ENCODE measurements around the gene EFCAB8. TPM values are rescaled to one million over a fixed set of nuclear protein-coding genes. Genes with fewer than 3 reads are reported as not detected.

Gene EFCAB8
- total RNA-seq, 1 donor from 2014 or later = 0.29 TPM

DNA sequence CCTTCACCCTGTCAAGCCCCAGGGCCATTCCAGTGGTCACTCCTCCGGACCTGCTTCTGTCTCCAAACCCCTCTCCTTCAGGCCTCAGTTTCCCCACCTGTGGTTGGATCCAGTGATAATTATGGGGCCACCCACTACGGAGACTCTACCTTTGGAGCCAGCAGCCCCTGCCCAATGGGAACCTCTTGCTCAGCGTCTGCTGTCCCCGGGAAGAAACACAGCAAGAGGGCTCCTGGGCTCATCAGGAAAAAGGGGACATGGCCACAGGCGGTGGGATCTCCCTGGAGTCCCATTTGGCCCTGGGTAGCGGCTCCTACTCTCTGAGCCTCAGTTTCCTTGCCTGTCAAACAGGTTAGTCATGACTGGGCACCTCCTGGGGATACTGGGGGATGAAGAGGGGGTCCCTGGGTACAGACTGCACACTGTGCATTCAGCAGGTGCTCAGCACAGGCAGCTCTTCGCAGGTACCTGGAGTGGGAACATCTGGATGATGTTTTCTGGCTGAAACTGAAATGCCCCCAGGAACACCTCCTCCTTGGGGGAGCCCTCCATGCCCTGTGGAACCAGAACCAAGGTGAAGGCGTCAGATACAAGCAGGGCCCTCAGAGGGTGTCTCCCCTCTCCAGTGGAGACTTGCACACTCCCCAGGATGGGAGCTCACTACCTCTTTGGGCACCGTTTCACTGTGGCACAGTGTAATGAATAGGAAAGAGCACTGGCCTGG, 126.1 kb downstream of the EFCAB8 start:
- Mint-ChIP-seq H3K36me3 (ENCODE audit: insufficient read depth) (no peaks in the 10 kb centered on the region), H3K4me3 (ENCODE audit: low read depth) (no peak overlapping the region), H3K9me3 (ENCODE audit: low read depth) (no peaks in the 10 kb centered on the region), H3K27me3 (peaks cover 2% of the 10 kb centered on the region), H3K27ac (no peak overlapping the region), H3K4me1 (ENCODE audit: low read depth) (no peaks in the 10 kb centered on the region)
- TF ChIP-seq CTCF (IDR thresholded peaks at IDR 0.05; ENCODE audit: unreplicated experiment) = no peak
- no peak for DNase-seq (ENCODE audit: low spot score, unreplicated experiment)

DNA sequence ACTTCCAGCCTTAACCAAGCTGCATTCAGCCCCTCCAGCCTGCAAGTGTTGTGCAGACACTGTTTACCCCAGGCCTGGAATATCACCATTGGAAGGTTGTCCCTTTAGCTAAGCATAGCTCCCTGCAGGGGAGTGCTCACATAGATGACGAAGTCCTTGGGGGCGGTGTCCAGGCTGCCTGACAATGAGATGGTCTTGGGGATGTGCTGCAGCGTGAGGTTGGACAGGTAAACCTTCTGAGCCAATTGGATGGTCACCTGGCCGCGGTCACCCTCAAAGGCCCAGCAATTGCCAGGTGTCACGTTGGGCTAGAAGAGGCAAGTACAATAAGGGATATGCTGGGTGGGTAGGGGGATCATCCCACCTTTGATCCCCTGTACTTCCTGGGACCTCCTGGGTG, 126.9 kb downstream of the EFCAB8 start:
- DNase-seq (ENCODE audit: low spot score, unreplicated experiment) = no peak
- Mint-ChIP-seq H3K4me1 (ENCODE audit: low read depth) (no peaks in the 10 kb centered on the region), H3K9me3 (ENCODE audit: low read depth) (no peaks in the 10 kb centered on the region), H3K27me3 (peaks cover 2% of the 10 kb centered on the region), H3K4me3 (ENCODE audit: low read depth) (no peak overlapping the region), H3K36me3 (ENCODE audit: insufficient read depth) (no peaks in the 10 kb centered on the region), H3K27ac (no peak overlapping the region)
- TF ChIP-seq CTCF (IDR thresholded peaks at IDR 0.05; ENCODE audit: unreplicated experiment) = no peak

GRCh38 chr20:32986331-32986966, 127.7 kb downstream of the EFCAB8 start:
- H3K4me3 Mint-ChIP-seq (ENCODE audit: low read depth) = no peak overlapping the region
- no peaks in the 10 kb centered on the region for H3K36me3 Mint-ChIP-seq (ENCODE audit: insufficient read depth)
- no peak for DNase-seq (ENCODE audit: low spot score, unreplicated experiment)
- no peaks in the 10 kb centered on the region for H3K4me1 Mint-ChIP-seq (ENCODE audit: low read depth)
- no peak overlapping the region for H3K27ac Mint-ChIP-seq
- no peaks in the 10 kb centered on the region for H3K9me3 Mint-ChIP-seq (ENCODE audit: low read depth)
- no peak for TF ChIP-seq CTCF (IDR thresholded peaks at IDR 0.05; ENCODE audit: unreplicated experiment)
- H3K27me3 Mint-ChIP-seq = peaks cover 2% of the 10 kb centered on the region

GRCh38 chr20:32987044-32987825, 128.5 kb downstream of the EFCAB8 start:
- H3K4me1 Mint-ChIP-seq (ENCODE audit: low read depth) = no peaks in the 10 kb centered on the region
- H3K27me3 Mint-ChIP-seq = peaks cover 2% of the 10 kb centered on the region
- DNase-seq (ENCODE audit: low spot score, unreplicated experiment) = no peak
- no peak overlapping the region for H3K27ac Mint-ChIP-seq
- H3K9me3 Mint-ChIP-seq (ENCODE audit: low read depth) = no peaks in the 10 kb centered on the region
- no peak for TF ChIP-seq CTCF (IDR thresholded peaks at IDR 0.05; ENCODE audit: unreplicated experiment)
- no peaks in the 10 kb centered on the region for H3K36me3 Mint-ChIP-seq (ENCODE audit: insufficient read depth)
- no peak overlapping the region for H3K4me3 Mint-ChIP-seq (ENCODE audit: low read depth)

- no peak for TF ChIP-seq CTCF (IDR thresholded peaks at IDR 0.05; ENCODE audit: unreplicated experiment)
- no peak overlapping the region for H3K4me3 Mint-ChIP-seq (ENCODE audit: low read depth)
- H3K9me3 Mint-ChIP-seq (ENCODE audit: low read depth) = no peaks in the 10 kb centered on the region
- H3K4me1 Mint-ChIP-seq (ENCODE audit: low read depth) = no peaks in the 10 kb centered on the region
- no peaks in the 10 kb centered on the region for H3K36me3 Mint-ChIP-seq (ENCODE audit: insufficient read depth)
- H3K27me3 Mint-ChIP-seq = peaks cover 2% of the 10 kb centered on the region
- no peak for DNase-seq (ENCODE audit: low spot score, unreplicated experiment)
- no peak overlapping the region for H3K27ac Mint-ChIP-seq
Observed at GRCh38 chr20:32988008-32988407, 129.3 kb downstream of the EFCAB8 start.
